ENCODE results near the gene DOCK3. TPM values are rescaled to one million over a fixed set of nuclear protein-coding genes. Genes with fewer than 3 reads are reported as not detected.

Gene DOCK3
- total RNA-seq, 1 donor from 2014 or later, result under 0.01 TPM

- no peaks in the 10 kb centered on the region for H3K36me3 ChIP-seq (ENCODE audit: control insufficient read depth, insufficient read depth, low read length)
- no peak overlapping the region for H3K4me3 ChIP-seq (ENCODE audit: low read depth, low read length)
- DNase-seq (ENCODE audit: low read depth), result no peak
- no peak for FAIRE-seq
- no peaks in the 10 kb centered on the region for H3K27me3 ChIP-seq (ENCODE audit: control insufficient read depth, insufficient read depth, low read length)
- no peak for TF ChIP-seq CTCF (IDR thresholded peaks at IDR 0.05; ENCODE audit: insufficient read depth, low read length, severe bottlenecking)
Measured at GRCh38 chr3:50840983-50841489, 166.3 kb downstream of the DOCK3 start.

GRCh38 chr3:50848308-50848707 is 173.6 kb downstream of the DOCK3 start:
- H3K27me3 ChIP-seq (ENCODE audit: control insufficient read depth, insufficient read depth, low read length), result no peaks in the 10 kb centered on the region
- no peak for TF ChIP-seq CTCF (IDR thresholded peaks at IDR 0.05; ENCODE audit: insufficient read depth, low read length, severe bottlenecking)
- no peak overlapping the region for H3K4me3 ChIP-seq (ENCODE audit: low read depth, low read length)
- no peak for DNase-seq (ENCODE audit: low read depth)
- FAIRE-seq, result no peak
- no peaks in the 10 kb centered on the region for H3K36me3 ChIP-seq (ENCODE audit: control insufficient read depth, insufficient read depth, low read length)

- H3K4me3 ChIP-seq (ENCODE audit: low read depth, low read length), result no peak overlapping the region
- DNase-seq (ENCODE audit: low read depth), result peak; percentile 32
- TF ChIP-seq CTCF (IDR thresholded peaks at IDR 0.05; ENCODE audit: insufficient read depth, low read length, severe bottlenecking), result no peak
- FAIRE-seq, result no peak
- H3K27me3 ChIP-seq (ENCODE audit: control insufficient read depth, insufficient read depth, low read length), result no peaks in the 10 kb centered on the region
- no peaks in the 10 kb centered on the region for H3K36me3 ChIP-seq (ENCODE audit: control insufficient read depth, insufficient read depth, low read length)
Measured at GRCh38 chr3:50850639-50851511, 176.1 kb downstream of the DOCK3 start.

- Histone ChIP-seq H3K27me3 (ENCODE audit: control insufficient read depth, insufficient read depth, low read length) (no peaks in the 10 kb centered on the region), H3K4me3 (ENCODE audit: low read depth, low read length) (no peak overlapping the region), H3K36me3 (ENCODE audit: control insufficient read depth, insufficient read depth, low read length) (no peaks in the 10 kb centered on the region)
- TF ChIP-seq CTCF (IDR thresholded peaks at IDR 0.05; ENCODE audit: insufficient read depth, low read length, severe bottlenecking), result no peak
- DNase-seq (ENCODE audit: low read depth) (peak; percentile 33), FAIRE-seq (no peak)
Measured at GRCh38 chr3:50853936-50854335, 179.2 kb downstream of the DOCK3 start.

GRCh38 chr3:50862221-50862620 is 187.5 kb downstream of the DOCK3 start:
- Histone ChIP-seq H3K4me3 (ENCODE audit: low read depth, low read length) (no peak overlapping the region), H3K36me3 (ENCODE audit: control insufficient read depth, insufficient read depth, low read length) (no peaks in the 10 kb centered on the region), H3K27me3 (ENCODE audit: control insufficient read depth, insufficient read depth, low read length) (no peaks in the 10 kb centered on the region)
- TF ChIP-seq CTCF (IDR thresholded peaks at IDR 0.05; ENCODE audit: insufficient read depth, low read length, severe bottlenecking), result no peak
- no peak for FAIRE-seq
- DNase-seq (ENCODE audit: low read depth), result no peak

Measured in bronchial epithelial cell (primary cell).